HG03521 (cell line): Measurements from ENCODE around the gene SIDT1.

ENCODE experiments used
- ATAC-seq: cut with Tn5 transposase; IDR thresholded peaks from one replicate; pipeline ENCODE4 v1.9.1; 2021; ENCODE audit warnings: mild to moderate bottlenecking, moderate library complexity; ENCODE audit not compliant: unreplicated experiment

Gene SIDT1

GRCh38 chr3:113541519-113541918 is 9.2 kb downstream of the SIDT1 start:
- no peak for ATAC-seq

GRCh38 chr3:113545594-113545993 is 13.2 kb downstream of the SIDT1 start:
- no peak for ATAC-seq

GRCh38 chr3:113546414-113546893 is 14.1 kb downstream of the SIDT1 start:
- ATAC-seq: peak; percentile 81

GRCh38 chr3:113548501-113548900 is 16.1 kb downstream of the SIDT1 start:
- ATAC-seq: no peak

DNA sequence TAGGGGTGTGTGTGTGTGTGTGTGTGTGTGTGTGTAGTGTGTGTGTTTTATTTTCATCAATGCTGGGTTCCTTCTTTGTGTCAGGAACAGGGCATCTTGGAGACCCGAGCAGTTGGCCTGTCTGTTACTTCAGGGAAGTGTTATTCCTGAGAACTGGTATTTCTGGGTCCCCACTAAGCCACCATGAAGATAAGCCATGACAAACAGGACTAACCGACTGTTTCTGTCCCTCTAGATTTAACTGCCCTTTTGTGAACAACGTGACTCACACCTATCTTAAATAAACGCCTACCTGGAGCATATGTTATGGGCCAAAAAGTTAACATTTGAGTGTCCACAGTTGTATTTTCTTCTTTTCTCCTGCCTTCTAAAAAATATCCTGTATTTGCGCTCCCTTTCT is 19.5 kb downstream of the SIDT1 start:
- no peak for ATAC-seq

- no peak for ATAC-seq
Observed at GRCh38 chr3:113552851-113553250, 20.5 kb downstream of the SIDT1 start.

GRCh38 chr3:113555138-113555537 is 22.8 kb downstream of the SIDT1 start:
- ATAC-seq: no peak

GRCh38 chr3:113556316-113556945 is 24.1 kb downstream of the SIDT1 start:
- no peak for ATAC-seq

DNA sequence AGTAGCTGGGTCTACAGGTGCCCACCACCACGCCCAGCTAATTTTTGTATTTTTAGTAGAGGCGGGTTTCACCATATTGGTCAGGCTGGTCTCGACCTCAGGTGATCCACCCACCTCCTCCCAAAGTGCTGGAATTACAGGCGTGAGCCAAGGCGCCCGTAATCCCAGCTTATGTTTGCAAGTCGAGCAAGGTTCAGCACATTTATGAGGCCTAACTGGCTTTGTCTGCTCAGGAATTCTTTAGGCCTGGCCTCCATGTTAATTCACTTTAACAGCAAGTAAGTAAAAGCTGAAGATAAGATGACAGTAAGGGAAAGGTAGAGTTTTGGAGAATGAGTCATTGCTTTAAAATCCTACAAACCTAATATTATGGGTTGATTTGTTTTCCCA is 24.6 kb downstream of the SIDT1 start:
- no peak for ATAC-seq

- ATAC-seq: no peak
Observed at GRCh38 chr3:113557374-113557773, 25.0 kb downstream of the SIDT1 start.

DNA sequence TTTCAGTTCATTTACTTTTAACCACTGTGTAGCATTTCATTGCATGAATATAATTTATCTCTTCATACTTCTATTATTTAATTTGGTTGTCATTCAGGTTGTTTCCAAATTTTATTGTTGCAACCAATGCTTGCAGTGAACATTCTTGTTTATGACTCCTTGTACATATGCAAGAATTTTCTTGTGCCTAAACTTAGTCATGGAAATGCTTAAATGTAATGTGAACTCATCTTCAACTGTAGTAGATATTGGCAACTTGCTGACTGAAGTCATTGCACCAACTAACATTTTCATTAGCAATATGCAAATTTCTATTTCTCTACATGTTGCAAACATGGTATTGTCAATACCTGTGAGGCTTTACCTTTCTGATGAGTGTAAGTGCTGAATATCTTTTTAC is 26.7 kb downstream of the SIDT1 start:
- no peak for ATAC-seq

- no peak for ATAC-seq
Observed at GRCh38 chr3:113560271-113560670, 27.9 kb downstream of the SIDT1 start.

- ATAC-seq: no peak
Observed at GRCh38 chr3:113560831-113561623, 28.7 kb downstream of the SIDT1 start.

GRCh38 chr3:113565555-113565954 is 33.2 kb downstream of the SIDT1 start:
- ATAC-seq: no peak

DNA sequence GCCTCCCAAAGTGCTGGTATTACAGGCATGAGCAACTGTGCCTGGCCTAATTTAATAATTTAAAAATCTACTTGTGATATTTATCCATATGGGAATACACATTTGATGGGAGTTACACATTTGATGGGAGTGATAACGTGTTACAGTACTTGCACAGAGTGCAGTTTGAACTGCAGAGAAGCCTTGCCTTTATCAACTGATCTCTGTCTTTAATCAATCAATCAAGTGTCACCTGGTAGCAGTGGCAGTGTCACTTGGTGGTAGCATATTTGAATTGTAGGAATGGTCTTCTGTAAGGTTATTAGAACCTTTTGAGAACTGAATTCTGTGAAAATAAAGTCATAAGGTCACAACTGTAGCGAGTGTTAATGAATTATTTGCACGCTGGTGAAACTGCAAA is 37.8 kb downstream of the SIDT1 start:
- ATAC-seq: no peak

- ATAC-seq: no peak
Observed at GRCh38 chr3:113571360-113571759, 39.0 kb downstream of the SIDT1 start.

DNA sequence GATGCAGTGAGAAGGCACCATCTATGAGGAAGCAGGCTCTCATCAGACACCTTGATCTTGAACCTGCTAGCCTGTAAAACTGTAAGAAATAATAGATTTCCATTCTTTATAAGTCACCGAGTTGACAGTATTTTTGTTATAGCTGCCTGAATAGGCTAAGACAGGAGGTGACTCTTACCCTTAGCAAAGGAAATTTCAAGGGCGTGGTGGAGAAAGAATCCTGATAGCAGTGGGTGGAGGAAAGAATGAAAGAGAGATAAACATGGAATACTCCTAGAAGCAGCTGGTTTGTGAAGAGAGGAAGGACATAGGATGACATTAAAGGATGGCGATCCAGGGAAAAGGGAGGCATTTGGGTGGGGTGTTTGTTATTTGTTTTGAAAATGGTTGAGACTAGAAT is 41.4 kb downstream of the SIDT1 start:
- no peak for ATAC-seq

- ATAC-seq: no peak
Observed at GRCh38 chr3:113574213-113574612, 41.9 kb downstream of the SIDT1 start.

DNA sequence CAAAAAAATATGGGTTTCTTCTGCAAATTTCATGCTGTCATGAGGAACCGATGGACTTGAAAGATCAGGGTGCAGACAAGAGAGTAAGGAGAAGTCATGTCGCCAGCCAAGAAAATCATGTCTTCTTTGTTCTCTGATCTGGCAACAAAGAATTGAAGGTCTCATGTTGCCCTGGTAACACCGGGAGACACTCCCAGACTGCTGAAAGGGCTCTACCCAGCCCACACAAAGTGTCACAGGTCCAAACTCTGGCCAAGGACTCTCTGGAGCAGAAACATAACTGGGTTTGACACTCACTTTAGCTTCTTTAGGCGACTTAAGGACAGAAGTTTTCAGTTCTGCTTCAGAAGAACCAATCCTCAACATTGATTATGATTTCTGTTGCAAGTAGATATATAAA is 42.9 kb downstream of the SIDT1 start:
- ATAC-seq: no peak

DNA sequence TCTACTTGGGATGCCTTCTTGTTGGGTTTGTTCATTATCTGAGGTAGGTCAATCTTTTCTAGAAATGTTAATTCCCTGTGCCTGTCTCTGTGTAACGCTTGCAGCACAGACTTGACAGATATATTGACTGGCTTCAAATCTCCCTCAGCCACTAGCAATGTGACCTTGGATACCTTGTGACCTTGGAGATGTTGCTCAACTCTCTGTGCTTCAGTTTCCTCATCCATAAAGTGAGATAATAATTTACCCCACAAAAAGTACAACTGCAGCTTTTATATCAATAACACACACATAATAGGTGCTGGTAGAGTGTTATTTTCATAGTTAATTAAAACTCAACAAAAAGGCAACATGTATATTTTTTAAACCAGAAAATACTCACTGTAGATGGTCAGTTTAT is 52.9 kb downstream of the SIDT1 start:
- ATAC-seq: no peak

DNA sequence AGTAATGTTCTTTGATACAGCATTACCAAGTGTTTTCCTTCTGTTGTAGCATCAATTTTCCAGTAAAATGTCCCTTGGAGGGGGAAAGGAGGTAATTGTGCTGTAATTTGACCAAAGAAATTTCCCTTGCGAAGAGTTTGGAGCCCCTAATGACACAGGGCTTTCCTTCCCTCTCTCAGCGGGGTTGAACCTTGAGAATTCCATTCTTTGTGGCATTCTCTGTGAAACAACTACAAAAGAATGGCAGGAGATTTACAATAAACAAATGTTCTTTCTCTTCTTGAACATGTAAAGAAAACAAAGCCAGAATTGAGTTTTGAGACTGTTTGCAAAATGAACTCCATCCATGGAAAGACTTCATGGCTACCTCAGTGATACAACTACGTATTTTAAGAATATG is 53.4 kb downstream of the SIDT1 start:
- ATAC-seq: no peak

- ATAC-seq: no peak
Observed at GRCh38 chr3:113588806-113589205, 56.5 kb downstream of the SIDT1 start.

DNA sequence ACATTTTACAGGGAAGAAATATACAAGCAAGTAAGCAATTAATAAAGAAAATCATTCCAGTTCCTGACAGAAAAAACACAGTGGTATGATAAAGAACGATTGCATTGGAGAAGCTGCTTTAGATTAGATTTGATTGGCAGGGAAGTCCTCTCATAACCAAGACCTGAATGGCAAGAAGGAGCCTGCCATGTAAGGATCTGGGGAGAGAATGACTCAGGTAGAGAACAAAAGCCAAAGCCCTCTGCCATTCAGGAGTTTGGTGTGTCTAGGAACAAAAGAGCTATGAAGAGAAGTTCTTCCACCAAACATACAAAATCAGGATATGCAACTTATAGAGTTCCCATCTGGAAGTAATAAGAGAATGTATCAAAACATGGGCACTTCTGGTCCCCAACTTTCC is 57.6 kb downstream of the SIDT1 start:
- ATAC-seq: no peak
